Vagina (tissue), 2 donors: ENCODE data around the gene FSTL1.

Experiments used
- POLR2A ChIP-seq, 2 donors: fragments of 450-650 bp; IDR thresholded peaks; one replicate each; pipeline ENCODE4 v1.6.1; 2017; ENCODE audit warnings: antibody characterized with exemption in 2 of 2, mild to moderate bottlenecking in 2 of 2, moderate library complexity in 2 of 2
- POLR2AphosphoS5 ChIP-seq, 2 donors: sonication (generic); formaldehyde crosslinking; IDR thresholded peaks; one replicate each; pipeline ENCODE4 v1.9.0; 2017; ENCODE audit warnings: antibody characterized with exemption in 2 of 2, mild to moderate bottlenecking in 2 of 2, low read depth in 1 of 2; ENCODE audit not compliant: insufficient read depth in 1 of 2
- TF ChIP-seq, protein P1 (sequence below), 3 experiments: fragments of 450-650 bp in 2 of 3; fragments of 200-600 bp in 1 of 3; sonication (generic) in 1 of 3; IDR thresholded peaks; one replicate each; pipeline ENCODE4 v1.5.1; 2017 to 2019; ENCODE audit warnings: antibody characterized with exemption in 3 of 3, mild to moderate bottlenecking in 2 of 3, moderate library complexity in 2 of 3

DNA sequence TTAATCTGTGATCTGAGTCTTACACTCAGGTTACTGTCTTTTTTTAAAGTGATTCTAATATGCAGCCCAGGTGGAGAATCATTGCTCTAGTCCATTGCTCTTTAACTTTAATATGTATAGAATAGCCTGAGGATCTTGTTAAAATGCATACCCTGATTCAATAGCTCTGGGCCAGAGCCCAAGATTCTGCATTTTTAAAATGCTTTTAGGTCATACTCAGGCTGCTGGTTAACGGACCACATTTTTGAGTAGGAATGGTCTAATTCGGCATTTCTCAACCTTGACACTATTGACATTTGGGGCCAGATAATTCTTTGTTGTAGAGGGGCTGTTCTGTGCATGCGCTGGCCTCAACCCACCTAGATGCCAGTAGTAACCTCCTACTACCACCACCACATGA is 20.9 kb upstream of the FSTL1 start:
- TF ChIP-seq, protein P1, sequence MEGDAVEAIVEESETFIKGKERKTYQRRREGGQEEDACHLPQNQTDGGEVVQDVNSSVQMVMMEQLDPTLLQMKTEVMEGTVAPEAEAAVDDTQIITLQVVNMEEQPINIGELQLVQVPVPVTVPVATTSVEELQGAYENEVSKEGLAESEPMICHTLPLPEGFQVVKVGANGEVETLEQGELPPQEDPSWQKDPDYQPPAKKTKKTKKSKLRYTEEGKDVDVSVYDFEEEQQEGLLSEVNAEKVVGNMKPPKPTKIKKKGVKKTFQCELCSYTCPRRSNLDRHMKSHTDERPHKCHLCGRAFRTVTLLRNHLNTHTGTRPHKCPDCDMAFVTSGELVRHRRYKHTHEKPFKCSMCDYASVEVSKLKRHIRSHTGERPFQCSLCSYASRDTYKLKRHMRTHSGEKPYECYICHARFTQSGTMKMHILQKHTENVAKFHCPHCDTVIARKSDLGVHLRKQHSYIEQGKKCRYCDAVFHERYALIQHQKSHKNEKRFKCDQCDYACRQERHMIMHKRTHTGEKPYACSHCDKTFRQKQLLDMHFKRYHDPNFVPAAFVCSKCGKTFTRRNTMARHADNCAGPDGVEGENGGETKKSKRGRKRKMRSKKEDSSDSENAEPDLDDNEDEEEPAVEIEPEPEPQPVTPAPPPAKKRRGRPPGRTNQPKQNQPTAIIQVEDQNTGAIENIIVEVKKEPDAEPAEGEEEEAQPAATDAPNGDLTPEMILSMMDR (IDR thresholded peaks at IDR 0.05) = no peak
- TF ChIP-seq POLR2A (IDR thresholded peaks at IDR 0.05) (no peak), POLR2AphosphoS5 (IDR thresholded peaks at IDR 0.05; ENCODE audit: insufficient read depth in 1 of 2, low read depth in 1 of 2) (no peak)
